Brain microvascular endothelial cell (primary cell): ENCODE measurements around the gene NR2F1-AS1.

Source experiments
- DNase-seq: peaks from one replicate; pipeline ENCODE4 v3.0.0-alpha.2; 2020
- H3K27ac ChIP-seq: fragments of 250-450 bp; sonication (Bioruptor Pico); 2 replicates; pipeline ENCODE4 v1.5.1; 2020; ENCODE audit warnings: mild to moderate bottlenecking, moderate library complexity
- H3K27me3 ChIP-seq: fragments of 250-450 bp; sonication (Bioruptor Pico); replicated peaks from 2 replicates; pipeline ENCODE4 v1.5.1; 2020; ENCODE audit warnings: mild to moderate bottlenecking
- H3K36me3 ChIP-seq: fragments of 250-450 bp; sonication (Bioruptor Pico); replicated peaks from 2 replicates; pipeline ENCODE4 v1.5.1; 2020; ENCODE audit warnings: mild to moderate bottlenecking
- H3K4me3 ChIP-seq: 2 replicates; pipeline ENCODE4 v1.5.1; 2011; ENCODE audit warnings: low read depth, mild to moderate bottlenecking, control low read depth, low read length, moderate library complexity
- in situ Hi-C: cut with HindIII; loops from 2 replicates; pipeline ENCODE4 v1.10.0; 2017; ENCODE audit warnings: low sequenced_read_pairs, low pct_ligation_motif_present
- TF ChIP-seq, protein P1 (sequence below): IDR thresholded peaks from 2 replicates; pipeline ENCODE4 v1.5.1; 2011; ENCODE audit warnings: low read depth, mild to moderate bottlenecking, moderate library complexity, low read length, control low read depth, inconsistent platforms; ENCODE audit errors: missing control alignments

NR2F1-AS1 gene

DNA sequence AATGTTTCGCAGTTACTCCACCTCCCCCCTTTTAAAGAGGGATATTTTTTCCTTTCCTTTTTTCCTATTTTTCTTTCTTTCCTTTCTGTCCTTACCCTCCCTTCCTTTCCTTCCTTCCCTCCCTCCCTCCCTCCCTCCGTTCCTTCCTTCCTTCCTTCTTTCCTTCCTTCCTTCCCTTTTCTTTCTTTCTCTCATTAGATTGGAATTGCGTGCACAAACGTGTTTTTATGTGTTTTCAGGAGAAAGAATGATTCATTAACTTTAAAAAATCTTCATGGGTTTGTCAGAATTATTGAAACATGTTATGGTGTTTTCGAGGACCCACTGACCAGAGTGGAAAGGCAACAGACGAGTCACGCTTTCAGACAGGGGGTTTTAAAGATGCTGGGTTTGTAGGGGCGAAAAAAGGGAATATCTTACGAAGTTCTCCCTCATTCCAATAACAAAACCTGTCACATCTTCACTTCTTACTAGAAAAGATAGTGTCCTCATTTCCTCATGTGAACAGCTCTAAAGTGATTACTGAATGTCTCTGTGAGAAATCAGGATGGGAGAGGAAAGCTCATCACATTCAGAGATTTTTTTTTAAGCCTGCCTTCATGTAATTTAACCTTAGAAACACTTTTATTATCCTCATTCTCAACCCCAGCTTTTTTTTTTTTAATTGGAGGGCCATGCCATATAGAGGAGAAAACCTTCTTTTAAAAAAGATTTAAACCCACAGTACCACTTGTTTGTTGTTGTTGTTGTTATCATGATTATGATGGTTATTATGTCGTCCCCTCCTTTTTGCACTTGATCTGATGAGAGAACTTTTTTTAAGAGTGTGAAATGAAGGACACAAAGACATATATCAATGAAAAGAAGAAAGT lies 23.9 kb upstream of the NR2F1-AS1 start:
- Histone ChIP-seq H3K27me3 (peaks cover 12% of the 10 kb centered on the region), H3K36me3 (no peaks in the 10 kb centered on the region), H3K4me3 (peak overlapping the region; percentile 53), H3K27ac (no peak overlapping the region)
- TF ChIP-seq, protein P1, sequence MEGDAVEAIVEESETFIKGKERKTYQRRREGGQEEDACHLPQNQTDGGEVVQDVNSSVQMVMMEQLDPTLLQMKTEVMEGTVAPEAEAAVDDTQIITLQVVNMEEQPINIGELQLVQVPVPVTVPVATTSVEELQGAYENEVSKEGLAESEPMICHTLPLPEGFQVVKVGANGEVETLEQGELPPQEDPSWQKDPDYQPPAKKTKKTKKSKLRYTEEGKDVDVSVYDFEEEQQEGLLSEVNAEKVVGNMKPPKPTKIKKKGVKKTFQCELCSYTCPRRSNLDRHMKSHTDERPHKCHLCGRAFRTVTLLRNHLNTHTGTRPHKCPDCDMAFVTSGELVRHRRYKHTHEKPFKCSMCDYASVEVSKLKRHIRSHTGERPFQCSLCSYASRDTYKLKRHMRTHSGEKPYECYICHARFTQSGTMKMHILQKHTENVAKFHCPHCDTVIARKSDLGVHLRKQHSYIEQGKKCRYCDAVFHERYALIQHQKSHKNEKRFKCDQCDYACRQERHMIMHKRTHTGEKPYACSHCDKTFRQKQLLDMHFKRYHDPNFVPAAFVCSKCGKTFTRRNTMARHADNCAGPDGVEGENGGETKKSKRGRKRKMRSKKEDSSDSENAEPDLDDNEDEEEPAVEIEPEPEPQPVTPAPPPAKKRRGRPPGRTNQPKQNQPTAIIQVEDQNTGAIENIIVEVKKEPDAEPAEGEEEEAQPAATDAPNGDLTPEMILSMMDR, result no peak
- in situ Hi-C loops, result no loop called here
- no peak for DNase-seq

DNA sequence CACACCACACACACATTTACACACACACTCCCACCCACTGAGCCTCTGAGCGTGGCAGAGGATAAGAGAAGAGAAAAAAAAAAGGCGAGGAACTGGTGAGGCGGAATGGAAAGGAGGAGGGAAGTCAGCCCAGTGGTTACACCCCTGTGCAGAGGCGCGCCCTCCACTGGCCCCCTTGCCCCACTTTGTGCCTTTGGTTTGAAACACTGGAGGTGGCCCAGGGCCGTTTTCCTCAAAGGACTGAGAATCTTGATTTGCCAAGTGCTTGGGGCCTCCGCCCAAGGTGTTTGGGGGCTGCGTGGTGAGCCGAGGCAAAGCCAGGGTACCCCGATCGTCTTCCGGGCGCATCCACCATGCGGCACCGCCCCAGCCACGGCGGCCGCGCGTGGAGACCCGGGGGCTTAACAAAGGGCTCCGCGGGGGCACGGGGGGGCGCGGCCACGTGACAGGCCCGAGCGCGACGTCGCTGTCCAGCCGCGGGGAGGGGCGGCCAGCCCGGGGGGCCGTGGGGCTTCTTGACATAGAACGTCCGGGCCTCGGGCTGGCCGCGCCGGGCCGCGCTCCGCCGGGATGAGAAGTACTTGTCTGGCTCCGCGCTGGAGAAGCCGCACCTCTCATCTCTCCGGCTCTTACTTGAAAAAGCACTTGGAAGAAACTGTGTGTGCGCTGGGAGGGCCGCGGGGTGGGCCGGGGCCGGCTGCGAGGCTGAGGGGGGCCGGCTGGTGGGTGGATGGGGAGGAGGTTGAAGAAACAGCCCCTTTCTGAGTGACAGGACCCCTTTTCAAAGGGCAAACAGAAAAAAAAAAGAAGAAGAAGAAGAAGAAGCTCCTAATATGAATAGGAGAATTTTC lies 23.0 kb upstream of the NR2F1-AS1 start:
- no peaks in the 10 kb centered on the region for H3K36me3 ChIP-seq
- H3K4me3 ChIP-seq, result peak overlapping the region; percentile 53
- in situ Hi-C loops, result no loop called here
- H3K27me3 ChIP-seq, result peaks cover 4% of the 10 kb centered on the region
- peak overlapping the region; percentile 12 for H3K27ac ChIP-seq
- TF ChIP-seq, protein P1, result peak; percentile 31
- no peak for DNase-seq

DNA sequence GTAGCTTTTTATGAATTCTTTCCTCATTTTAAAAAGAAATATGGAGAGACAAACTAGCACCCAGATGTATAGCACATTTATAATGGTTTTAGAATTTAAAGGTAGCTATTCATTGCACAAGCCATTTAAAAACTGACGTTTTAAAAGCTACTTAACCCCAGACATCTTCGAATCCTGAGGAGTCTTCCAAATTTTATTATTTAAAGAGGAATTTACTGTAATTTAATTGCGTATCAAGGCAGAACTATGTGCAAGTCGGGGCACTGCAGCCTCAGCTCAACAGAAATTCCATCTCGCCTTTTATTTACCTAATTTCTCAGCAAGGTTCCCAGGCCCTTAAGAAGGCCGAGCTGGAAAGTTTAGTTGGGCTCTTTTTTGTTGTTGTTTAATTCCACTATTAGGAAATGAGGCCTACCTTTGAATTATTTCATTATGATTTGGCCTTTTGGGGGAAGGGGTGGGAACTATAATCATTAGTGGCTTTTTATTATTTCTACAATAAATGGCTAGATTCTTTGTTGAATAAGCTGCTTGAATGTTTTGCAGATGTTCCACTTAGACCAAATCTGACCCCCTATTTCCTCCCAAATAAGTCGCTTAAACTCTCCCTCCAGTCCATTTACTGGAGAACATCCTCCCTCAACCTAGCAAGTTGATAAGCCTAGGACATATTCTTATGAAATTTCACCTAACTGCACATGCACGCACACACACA lies 22.2 kb upstream of the NR2F1-AS1 start:
- TF ChIP-seq, protein P1, result no peak
- no peaks in the 10 kb centered on the region for H3K36me3 ChIP-seq
- H3K27me3 ChIP-seq, result no peaks in the 10 kb centered on the region
- in situ Hi-C loops, result no loop called here
- peak overlapping the region; percentile 53 for H3K4me3 ChIP-seq
- no peak overlapping the region for H3K27ac ChIP-seq
- DNase-seq, result no peak

DNA sequence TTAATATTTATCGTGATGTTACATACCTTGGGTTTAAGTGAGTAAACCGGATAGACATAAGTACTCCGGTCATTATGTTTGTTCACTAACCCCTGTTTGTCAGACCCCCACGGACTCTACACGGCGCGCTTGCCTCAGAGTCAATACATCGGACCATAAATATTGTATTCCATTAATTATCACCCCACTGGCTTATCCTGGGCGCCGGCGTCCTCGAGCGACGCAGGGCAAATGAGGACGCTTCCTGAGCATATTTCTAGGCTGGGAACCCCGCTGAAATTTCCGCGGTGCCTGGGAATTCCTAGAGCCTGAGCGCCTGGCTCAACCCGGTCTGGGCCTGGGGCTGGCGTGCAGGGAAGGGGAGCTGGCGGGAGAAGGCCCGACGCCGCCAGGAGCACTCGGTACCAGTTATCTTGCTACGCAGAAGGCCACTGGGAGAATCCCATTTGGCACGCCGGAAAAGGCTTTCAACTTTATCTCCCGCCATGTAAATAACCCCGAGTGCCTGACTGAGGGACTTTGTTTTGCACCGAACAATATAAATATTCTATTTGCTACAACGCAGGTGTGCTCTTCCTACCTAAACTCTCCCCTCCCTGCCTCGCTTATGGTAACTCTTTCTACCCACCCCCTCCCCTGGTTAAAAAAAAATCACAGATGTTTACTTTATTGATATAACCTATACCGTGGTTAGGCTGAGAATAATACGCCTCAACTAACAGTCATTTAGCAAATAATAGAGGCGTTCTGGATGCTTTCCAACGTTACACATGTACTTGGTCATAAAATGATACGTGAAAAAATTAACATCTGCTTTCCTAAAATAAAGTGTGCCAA lies 21.4 kb upstream of the NR2F1-AS1 start:
- in situ Hi-C loops, result no loop called here
- no peaks in the 10 kb centered on the region for H3K27me3 ChIP-seq
- H3K36me3 ChIP-seq, result no peaks in the 10 kb centered on the region
- peak overlapping the region; percentile 66 for H3K27ac ChIP-seq
- TF ChIP-seq, protein P1, result no peak
- H3K4me3 ChIP-seq, result peak overlapping the region; percentile 46
- DNase-seq, result no peak

DNA sequence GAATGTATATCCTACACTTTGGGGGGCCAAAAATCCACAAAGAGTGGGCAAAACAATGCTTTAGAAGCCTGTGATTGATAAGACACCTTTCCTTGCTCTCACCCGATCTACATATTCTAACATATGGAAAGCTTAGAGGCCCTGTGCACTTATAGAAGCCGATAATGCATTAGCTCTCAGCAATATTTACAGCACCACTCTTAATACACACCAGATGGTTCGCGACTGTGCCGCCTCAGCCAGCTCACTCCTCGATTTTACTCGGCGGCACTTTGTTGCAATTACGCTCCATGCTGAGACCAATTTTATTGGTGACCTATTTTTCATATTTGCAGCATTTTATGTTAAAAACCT lies 20.8 kb upstream of the NR2F1-AS1 start:
- Histone ChIP-seq H3K36me3 (no peaks in the 10 kb centered on the region), H3K27ac (peak overlapping the region; percentile 66), H3K27me3 (no peaks in the 10 kb centered on the region), H3K4me3 (peak overlapping the region; percentile 46)
- TF ChIP-seq, protein P1, result no peak
- DNase-seq, result no peak
- in situ Hi-C loops, result no loop called here
